GM19455 (cell line): ENCODE results near the gene RASGRF2.
"Not testable (repeated sequence)": the region's sequence is repeated elsewhere in the genome, so short reads cannot be mapped to it uniquely, and the experiment has no call there.

ENCODE experiments used
- ATAC-seq: cut with Tn5 transposase; IDR thresholded peaks from one replicate; pipeline ENCODE4 v1.9.1; 2021; ENCODE audit not compliant: unreplicated experiment

Gene RASGRF2

GRCh38 chr5:81233080-81233634 is 273.0 kb downstream of the RASGRF2 start, which contains the start of gene CKMT2:
Gene CKMT2, plus strand, starts transcription at chr5:81233322. Its CDS starts 17,811 bp downstream, at chr5:81251133.
- ATAC-seq, result no peak

DNA sequence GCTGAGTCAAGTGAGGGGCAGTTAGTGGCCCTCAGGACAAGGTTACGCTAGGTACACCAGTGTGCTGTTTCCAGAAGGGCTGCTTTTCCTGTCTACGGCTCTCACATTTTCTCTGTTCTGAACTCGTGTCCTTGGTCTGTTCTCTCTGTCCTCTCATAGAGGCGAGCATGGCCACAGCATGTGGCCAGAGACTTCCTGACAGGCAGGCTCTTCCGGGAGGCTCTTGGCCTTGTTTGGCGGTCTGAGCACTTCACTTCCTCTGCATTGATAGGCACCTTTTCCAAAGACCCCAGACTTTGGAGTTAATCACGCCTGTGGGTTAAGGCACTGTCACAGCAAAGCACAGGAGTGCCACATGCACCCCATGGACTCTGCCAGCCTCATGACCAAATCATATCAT is 274.1 kb downstream of the RASGRF2 start:
- ATAC-seq, result no peak

- no peak for ATAC-seq
These were observed 274.6 kb downstream of the RASGRF2 start for GRCh38 chr5:81234801-81235200.

DNA sequence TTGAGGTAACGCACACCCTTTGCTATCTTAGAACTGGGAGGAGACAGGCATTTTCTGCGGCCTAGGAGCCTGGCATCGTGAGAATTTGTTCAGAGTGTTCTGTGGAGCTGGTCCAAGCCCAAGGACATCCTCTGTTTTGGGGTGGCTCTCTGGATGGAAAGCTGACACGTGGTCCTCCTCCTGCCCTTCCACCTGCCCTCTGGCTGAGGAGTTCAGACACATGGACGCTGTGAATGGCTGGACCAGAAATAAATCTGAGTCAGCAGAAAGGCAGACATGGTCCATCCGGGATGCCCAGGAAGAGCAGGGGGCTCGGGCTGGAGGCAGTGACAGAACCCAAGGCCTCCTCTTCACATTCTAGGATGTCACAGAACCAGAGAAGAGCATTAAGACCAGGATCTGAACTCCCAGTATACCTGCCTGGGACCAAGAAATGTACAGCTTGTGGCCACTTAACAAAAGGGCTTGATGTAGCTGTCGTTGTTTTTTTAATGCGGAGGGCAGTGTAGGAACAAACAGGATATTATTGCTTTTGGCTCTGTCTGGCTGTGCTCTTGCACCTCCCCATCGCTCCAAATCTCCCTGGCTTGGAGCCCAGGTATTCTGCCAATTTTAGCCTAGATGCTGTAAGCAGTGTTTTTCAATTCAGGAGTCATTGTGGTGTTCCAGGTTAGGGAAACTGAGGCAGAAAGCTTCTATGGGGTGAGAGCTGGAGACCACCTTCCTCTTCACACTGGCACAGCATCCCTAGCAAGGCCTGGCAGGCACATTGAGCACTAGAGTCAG is 275.3 kb downstream of the RASGRF2 start:
- ATAC-seq, result no peak

DNA sequence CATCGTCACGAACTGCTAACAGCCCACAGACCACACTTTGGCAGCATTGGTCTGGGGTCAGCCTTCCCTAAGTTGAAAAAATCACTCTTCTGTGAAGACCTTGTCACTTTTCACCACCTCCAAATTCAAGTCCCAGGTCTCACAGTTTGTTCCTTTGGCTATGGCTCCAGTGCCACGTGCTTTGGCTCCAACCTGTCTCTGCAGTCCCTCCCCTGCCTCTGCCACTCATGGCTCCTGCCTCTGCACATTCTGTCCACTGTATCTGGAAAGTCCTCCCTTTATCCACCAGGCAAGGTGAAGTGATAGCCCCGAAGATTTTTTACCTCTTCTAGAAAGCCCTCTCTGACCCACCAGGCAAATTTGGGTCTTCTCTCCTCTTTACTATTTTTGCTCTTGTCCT is 278.3 kb downstream of the RASGRF2 start:
- no peak for ATAC-seq

DNA sequence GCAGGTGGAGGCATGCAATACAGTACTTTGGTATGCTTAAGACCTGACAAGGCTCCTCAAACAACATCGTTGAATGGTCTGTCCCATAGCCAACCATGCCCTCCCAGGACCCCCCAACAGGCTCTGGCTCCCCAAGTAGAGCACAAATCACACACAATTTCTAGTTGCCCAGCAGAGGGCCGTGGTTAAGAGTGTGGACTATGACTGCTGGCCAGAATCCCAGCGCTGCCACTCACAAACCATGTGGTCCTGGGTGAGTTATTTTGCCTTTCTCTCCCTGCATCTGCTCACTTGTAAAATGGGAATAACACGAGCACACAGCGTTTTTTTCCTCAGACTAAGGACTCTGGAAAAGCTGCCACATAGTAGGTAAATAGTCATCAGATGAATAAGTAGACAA is 279.4 kb downstream of the RASGRF2 start:
- ATAC-seq, result no peak

- ATAC-seq, result no peak
These were observed 280.8 kb downstream of the RASGRF2 start for GRCh38 chr5:81241001-81241400.

DNA sequence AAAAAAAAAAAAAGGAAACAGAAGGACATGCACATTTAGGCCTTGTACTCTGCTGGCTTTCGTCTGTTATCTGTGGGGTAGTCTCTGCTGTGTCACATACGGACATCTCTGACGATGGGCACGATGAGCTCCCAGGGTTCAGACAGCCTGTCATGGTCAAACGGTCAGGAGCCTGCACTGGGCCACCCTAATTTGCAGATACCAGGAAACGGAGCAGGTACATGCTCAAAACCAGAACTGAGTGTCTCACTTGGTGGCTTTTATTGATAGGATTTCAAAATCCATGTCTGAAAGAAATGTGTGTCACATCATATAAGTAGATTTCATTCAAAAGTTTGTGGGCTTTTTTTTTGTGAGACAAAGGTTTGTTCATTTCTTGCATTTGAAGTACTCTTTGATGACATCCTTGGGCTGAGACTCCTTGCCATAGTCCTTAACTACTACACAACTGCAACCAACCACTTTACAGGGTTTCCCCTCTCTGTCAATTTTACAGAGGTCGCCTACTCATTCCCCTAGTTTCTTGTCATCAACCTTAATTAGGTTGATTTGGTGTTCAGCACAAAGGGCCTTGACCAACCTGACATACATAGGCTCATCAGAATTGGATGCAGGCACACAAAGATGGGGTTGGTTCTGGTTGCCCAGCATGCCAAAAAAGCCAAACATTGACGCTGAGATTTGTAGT is 281.9 kb downstream of the RASGRF2 start:
- ATAC-seq, result no peak

DNA sequence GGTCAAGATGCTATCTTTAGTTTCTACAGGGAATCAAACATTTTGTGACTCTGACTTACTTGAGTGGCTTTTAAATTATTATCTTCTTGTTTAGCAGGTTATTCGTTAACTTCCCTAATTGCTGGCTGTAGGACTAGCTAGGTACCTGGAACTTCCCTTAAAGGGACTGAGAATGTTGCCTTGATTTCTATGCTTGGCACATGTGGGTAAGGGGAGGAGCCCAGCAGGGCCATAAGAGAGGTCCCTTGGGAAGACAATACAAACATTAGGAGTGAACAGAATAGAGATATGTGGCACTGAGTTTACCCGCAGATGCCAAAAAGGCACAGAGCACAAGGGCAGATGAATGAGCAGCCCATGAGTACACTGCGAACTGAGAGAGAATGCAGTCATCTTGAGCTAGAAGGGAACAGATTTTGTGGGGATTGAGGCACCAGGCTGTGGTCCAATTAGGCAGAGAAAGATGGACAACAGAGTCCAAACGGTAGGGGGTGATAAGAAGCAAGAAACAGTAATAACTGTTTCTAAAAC is 282.8 kb downstream of the RASGRF2 start:
- ATAC-seq, result no peak

DNA sequence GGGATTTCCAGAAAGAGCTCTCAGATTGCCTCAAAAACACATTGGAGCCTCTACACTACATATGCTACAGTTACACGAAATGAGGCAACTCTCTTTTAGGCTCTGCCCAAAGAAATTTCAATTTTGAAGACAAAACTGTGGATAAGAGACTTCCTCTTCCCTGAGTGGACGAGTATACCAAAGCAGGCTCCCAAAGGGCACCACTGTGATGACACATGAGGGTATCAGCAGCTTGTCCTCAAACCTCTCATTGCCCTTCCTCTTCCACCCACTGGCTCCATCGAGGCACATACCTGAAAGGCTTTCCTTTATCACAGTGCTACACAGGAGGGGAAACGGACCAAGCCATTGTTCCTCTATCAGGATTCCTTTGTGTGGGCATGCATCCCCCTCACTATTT is 284.3 kb downstream of the RASGRF2 start:
- no peak for ATAC-seq

DNA sequence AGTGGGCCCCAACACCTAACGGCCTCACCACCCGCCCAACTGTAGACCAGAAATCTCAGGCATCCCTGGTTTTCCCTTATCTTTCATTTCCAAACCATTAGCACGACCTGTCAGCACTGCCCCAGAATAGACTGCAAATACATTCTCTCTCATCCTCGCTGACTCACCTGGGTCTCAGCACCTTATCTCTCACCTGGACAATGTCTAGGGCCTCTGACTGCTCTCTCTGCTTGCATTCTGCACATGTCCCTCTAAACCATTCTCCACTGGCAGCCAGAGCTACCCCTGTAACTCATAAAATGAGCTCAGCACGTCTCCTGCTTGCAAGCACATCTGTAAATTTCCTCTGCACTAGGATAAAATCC is 285.7 kb downstream of the RASGRF2 start:
- ATAC-seq, result no peak

- no peak for ATAC-seq
These were observed 286.5 kb downstream of the RASGRF2 start for GRCh38 chr5:81246697-81247096.

DNA sequence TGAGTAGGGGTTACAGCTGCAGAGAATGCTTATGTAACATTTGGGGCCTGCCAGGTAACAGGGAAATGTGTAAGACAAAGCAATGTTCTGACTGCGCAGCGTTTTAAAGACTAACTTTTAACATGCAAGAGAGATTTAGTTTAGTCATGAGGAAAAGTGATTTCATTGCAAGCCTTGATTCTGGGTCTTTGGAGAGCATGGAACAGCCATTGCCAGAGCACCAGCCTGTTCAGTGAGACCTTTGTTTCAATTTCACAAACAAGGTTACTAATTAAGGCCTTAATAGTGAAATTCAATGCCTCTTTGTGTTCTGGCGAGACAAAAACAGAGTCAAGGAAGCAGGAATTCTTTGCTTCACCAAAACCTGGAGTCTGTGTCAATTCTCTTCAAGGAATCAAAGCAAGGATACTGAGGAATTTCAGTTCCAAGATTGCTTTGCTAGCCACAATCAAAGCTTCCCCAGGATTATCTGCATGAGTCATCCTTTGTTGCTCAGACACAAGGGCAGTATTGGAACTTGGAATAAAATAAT is 287.3 kb downstream of the RASGRF2 start:
- no peak for ATAC-seq

DNA sequence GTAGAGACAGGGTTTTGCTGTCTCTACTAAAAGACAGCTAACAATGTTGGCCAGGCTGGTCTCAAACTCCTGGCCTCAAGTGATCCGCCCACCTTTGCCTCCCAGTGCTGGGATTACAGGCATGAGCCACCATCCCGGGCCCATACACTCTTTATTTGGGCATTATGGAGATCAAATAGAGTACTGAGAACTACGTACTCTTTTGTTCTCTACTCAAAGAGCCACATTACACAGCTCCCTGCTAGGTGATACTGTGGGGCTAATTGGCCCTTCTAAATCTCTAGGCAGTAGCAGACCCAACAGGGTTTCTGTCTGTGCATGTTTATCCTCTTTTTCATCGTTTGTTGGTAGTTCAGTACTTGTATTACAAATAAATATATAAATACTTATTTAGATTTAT is 289.1 kb downstream of the RASGRF2 start:
- ATAC-seq, result no peak

DNA sequence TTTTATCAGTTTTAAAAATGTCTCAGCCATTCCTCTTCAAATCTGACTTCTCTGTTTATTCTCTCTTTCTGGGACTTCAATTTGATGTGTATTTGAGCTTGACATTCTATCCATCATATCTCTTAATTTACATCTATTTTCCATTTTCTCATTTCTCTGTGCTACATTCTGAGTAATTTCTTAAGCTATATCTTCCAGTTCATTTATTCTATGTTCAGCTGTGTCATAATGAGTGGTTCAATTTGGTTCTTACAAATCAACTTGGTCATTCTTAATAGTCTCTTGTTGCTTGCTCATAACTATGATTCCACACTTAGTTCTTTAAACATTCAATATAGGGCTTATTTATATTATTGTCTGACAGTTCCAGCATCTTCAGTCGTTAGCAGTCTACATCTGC is 289.8 kb downstream of the RASGRF2 start:
- ATAC-seq, result no peak

- no peak for ATAC-seq
These were observed 291.8 kb downstream of the RASGRF2 start for GRCh38 chr5:81251922-81252321.

- ATAC-seq, result no peak
These were observed 292.7 kb downstream of the RASGRF2 start for GRCh38 chr5:81252904-81253303.

- no peak for ATAC-seq
These were observed 293.7 kb downstream of the RASGRF2 start for GRCh38 chr5:81253875-81254274.

- no peak for ATAC-seq
These were observed 294.9 kb downstream of the RASGRF2 start for GRCh38 chr5:81254886-81255559.

- no peak for ATAC-seq
These were observed 296.6 kb downstream of the RASGRF2 start for GRCh38 chr5:81256766-81257165.

DNA sequence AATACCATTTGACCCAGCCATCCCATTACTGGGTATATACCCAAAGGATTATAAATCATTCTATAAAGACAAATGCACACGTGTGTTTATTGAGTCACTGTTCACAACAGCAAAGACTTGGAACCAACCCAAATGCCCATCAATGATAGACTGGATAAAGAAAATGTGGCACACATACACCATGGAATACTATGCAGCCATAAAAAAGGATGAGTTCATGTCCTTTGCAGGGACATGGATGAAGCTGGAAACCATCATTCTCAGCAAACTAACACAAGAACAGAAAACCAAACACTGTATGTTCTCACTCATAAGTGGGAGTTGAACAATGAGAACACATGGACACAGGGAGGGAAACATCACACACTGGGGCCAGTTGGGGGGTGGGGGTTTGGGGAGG is 302.6 kb downstream of the RASGRF2 start:
- not testable (repeated sequence) for ATAC-seq
